GM12873 (cell line): ENCODE measurements around the gene ZNF776.

Experiments
- CTCF ChIP-seq: IDR thresholded peaks from 2 replicates; pipeline ENCODE4 v1.5.1; 2012; ENCODE audit warnings: low read depth, mild to moderate bottlenecking, moderate library complexity, low read length, control low read depth; ENCODE audit not compliant: insufficient read depth; ENCODE audit errors: missing control alignments

ZNF776 gene

GRCh38 chr19:57803265-57803593 lies 56.6 kb downstream of the ZNF776 start:
- no peak for TF ChIP-seq CTCF

DNA sequence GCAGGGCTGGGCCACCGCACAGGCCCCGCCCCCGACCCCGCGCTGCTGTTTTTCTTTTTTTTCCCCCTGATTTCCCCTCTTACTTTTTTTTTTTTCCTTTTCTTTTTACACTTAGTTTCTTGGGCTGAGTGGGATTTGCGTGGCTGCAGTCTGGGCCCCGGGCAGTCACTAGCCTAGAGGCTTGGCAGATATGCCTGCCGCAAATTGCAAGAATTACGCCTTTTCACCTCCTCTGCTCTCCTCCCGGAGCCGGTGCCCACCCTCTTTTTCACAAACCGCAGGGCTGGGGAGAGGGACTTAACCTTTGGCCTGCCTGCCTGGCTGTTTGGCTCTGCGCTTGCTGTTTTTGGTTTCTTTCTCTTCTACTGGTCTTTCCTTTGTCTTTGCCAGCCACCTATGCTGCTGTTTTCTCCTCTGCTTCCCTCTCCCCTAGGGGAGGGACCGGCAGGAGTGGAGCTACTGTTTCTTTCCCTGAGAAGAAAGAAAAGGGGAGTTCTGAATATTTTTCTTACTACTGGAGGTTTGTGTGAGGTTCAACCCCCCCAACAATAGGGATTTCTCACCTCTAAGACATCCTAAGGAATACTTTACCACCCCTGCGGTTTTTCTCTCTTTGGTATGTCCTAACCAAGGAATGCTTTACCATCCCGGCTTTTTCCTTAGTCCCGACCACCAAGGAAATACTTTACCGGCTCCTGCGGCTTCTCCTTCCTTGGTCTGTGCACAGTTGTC lies 57.1 kb downstream of the ZNF776 start:
- no peak for TF ChIP-seq CTCF

DNA sequence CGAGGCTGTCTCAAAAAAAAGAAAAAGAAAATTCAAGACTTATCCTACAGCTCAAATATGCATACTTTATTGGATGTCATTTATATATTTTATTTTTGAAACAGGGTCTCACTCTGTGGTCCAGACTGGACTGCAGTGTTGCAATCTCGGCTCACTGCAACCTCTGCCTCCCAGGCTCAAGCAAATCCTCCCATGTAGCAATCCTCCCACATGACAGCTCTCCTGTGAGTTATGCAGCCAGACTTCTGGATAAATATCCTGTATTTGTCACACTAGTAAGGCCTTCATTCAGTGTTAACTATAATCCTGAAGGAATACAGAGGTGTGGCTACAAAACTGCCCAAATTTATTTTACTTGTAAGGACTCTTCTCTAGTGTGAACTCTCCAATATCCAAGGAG lies 60.9 kb downstream of the ZNF776 start:
- TF ChIP-seq CTCF: no peak
